ENCODE results near the gene MADCAM1.

- TF ChIP-seq CTCF (conservative IDR thresholded peaks at IDR 0.05; ENCODE audit: low read depth, low read length), result no peak
- no peak for TF ChIP-seq EZH2 (IDR thresholded peaks at IDR 0.05; ENCODE audit: borderline replicate concordance, low read depth, low read length, poor library complexity, severe bottlenecking)
These were observed 44.8 kb downstream of the MADCAM1 start for GRCh38 chr19:540867-541637.
